Smooth muscle cell (in vitro differentiated cells): ENCODE data around the gene ARHGEF10L. TPM values are rescaled to one million over a fixed set of nuclear protein-coding genes. Genes with fewer than 3 reads are reported as not detected.

Experiments
- DNase-seq: peaks from one replicate; lab custom pipeline; 2025; ENCODE audit not compliant: unreplicated experiment; lab: John Stamatoyannopoulos, UW
- H2AFZ ChIP-seq: fragments of 200-600 bp; sonication (generic); 2 replicates; pipeline ENCODE4 v1.6.0; 2016; ENCODE audit warnings: antibody characterized with exemption, low read depth, mild to moderate bottlenecking
- H3F3A ChIP-seq: fragments of 200-600 bp; sonication (generic); 2 replicates; pipeline ENCODE4 v1.6.0; 2017; ENCODE audit warnings: antibody characterized with exemption, low read depth
- H3K27ac ChIP-seq: fragments of 200-600 bp; sonication (generic); 2 replicates; pipeline ENCODE4 v1.5.1; 2016; ENCODE audit warnings: low read depth, mild to moderate bottlenecking
- H3K27me3 ChIP-seq: fragments of 200-600 bp; sonication (generic); 2 replicates; pipeline ENCODE4 v1.6.1; 2016; ENCODE audit warnings: low read depth, mild to moderate bottlenecking
- H3K36me3 ChIP-seq: fragments of 200-600 bp; sonication (generic); 2 replicates; pipeline ENCODE4 v1.5.1; 2016; ENCODE audit warnings: low read depth
- H3K4me1 ChIP-seq: fragments of 200-600 bp; sonication (generic); 2 replicates; pipeline ENCODE4 v1.5.1; 2016; ENCODE audit warnings: low read depth
- H3K4me2 ChIP-seq: fragments of 200-600 bp; sonication (generic); 2 replicates; pipeline ENCODE4 v1.6.0; 2016; ENCODE audit warnings: mild to moderate bottlenecking
- H3K4me3 ChIP-seq: fragments of 200-600 bp; sonication (generic); 2 replicates; pipeline ENCODE4 v1.5.1; 2016; ENCODE audit warnings: mild to moderate bottlenecking
- H3K79me2 ChIP-seq: fragments of 200-600 bp; sonication (generic); 2 replicates; pipeline ENCODE4 v1.6.0; 2016; ENCODE audit warnings: low read depth, mild to moderate bottlenecking
- H3K9ac ChIP-seq: fragments of 200-600 bp; sonication (generic); 2 replicates; pipeline ENCODE4 v1.6.0; 2016; ENCODE audit warnings: low read depth
- H3K9me3 ChIP-seq: fragments of 200-600 bp; sonication (generic); replicated peaks from 2 replicates; pipeline ENCODE4 v1.5.1; 2016; ENCODE audit warnings: low read depth
- H4K20me1 ChIP-seq: fragments of 200-600 bp; sonication (generic); 2 replicates; pipeline ENCODE4 v1.6.0; 2016; ENCODE audit warnings: low read depth
- WGBS: methylation state at CpG from one replicate; pipeline ENCODE4 v1.1.7; 2016; ENCODE audit warnings: low lambda C conversion rate; 5-methylcytosine and 5-hydroxymethylcytosine counted together
- polyA plus RNA-seq: library from polyadenylated mRNA; unstranded; fragments of >200 nt; fragmentation: Nextera tagmentation; extraction: Ambion mirVana; gene quantifications from 2 replicates; pipeline ENCODE4 v1.2.1, GENCODE V29; 2016
- total RNA-seq: library from RNA; depleted of rRNA; stranded (reverse); fragments of >200 nt; gene quantifications from 2 replicates; pipeline ENCODE4 v1.2.3, GENCODE V29; 2014
- TF ChIP-seq, protein P1 (sequence below): fragments of 200-600 bp; sonication (generic); IDR thresholded peaks from 2 replicates; pipeline ENCODE4 v1.5.1; 2017; ENCODE audit warnings: borderline replicate concordance, mild to moderate bottlenecking, antibody characterized with exemption; ENCODE audit not compliant: insufficient read depth, poor library complexity, severe bottlenecking

ARHGEF10L gene
- total and polyA plus RNA-seq, 2 experiments from 2014 or later = 6.6 to 13.7 TPM

DNA sequence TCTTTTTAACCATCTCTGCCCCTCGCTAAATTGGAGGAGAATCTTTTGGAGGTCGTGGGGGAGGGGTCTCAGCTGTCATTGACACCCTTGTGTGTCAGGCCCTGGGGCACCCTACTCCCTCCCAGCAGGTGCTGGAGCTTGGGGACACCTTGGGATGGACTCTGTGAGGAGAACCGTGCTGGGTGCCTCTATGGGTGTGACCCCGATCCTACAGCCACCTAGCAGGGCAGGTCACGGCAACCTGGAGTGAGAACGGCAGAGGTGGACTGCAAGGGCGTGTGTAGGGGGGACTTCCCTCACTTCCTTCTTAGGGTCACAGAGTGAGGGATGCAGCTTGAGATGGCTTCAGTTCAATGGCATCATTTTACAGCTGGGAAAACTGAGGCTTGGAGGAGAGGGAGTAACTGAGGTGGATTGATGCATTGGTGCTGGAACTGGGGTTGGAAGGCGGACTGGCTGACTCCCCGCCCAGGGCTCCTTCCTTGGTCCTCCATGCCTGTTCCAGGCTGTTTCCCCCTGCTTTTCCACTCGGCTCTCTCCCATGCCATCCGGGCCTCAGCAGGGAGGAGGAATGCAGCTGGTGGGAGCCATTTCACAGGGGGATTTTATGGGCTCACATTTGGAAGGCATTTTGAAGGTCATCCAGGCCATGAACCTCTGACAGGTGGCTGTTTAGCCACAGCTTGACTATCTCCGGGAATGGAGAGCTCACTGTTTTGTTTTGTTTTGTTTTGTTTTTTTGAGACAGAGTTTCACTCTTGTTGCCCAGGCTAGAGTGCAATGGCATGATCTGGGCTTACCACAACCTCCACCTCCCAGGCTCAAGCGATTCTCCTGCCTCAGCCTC, 18.8 kb upstream of the ARHGEF10L start:
- no peak overlapping the region for H3K4me3 ChIP-seq
- H3K9me3 ChIP-seq = no peaks in the 10 kb centered on the region
- no peaks in the 10 kb centered on the region for H3K27me3 ChIP-seq
- no peak overlapping the region for H3K9ac ChIP-seq
- no peaks in the 10 kb centered on the region for H3F3A ChIP-seq
- 80% methylated on average over 13 of the region's 13 CpGs for WGBS
- no peaks in the 10 kb centered on the region for H4K20me1 ChIP-seq
- DNase-seq = no peak
- H3K4me1 ChIP-seq = no peaks in the 10 kb centered on the region
- TF ChIP-seq, protein P1, sequence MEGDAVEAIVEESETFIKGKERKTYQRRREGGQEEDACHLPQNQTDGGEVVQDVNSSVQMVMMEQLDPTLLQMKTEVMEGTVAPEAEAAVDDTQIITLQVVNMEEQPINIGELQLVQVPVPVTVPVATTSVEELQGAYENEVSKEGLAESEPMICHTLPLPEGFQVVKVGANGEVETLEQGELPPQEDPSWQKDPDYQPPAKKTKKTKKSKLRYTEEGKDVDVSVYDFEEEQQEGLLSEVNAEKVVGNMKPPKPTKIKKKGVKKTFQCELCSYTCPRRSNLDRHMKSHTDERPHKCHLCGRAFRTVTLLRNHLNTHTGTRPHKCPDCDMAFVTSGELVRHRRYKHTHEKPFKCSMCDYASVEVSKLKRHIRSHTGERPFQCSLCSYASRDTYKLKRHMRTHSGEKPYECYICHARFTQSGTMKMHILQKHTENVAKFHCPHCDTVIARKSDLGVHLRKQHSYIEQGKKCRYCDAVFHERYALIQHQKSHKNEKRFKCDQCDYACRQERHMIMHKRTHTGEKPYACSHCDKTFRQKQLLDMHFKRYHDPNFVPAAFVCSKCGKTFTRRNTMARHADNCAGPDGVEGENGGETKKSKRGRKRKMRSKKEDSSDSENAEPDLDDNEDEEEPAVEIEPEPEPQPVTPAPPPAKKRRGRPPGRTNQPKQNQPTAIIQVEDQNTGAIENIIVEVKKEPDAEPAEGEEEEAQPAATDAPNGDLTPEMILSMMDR = no peak
- H3K36me3 ChIP-seq = no peaks in the 10 kb centered on the region
- H3K27ac ChIP-seq = no peak overlapping the region
- H3K79me2 ChIP-seq = no peaks in the 10 kb centered on the region
- H3K4me2 ChIP-seq = no peak overlapping the region
- H2AFZ ChIP-seq = no peak overlapping the region

DNA sequence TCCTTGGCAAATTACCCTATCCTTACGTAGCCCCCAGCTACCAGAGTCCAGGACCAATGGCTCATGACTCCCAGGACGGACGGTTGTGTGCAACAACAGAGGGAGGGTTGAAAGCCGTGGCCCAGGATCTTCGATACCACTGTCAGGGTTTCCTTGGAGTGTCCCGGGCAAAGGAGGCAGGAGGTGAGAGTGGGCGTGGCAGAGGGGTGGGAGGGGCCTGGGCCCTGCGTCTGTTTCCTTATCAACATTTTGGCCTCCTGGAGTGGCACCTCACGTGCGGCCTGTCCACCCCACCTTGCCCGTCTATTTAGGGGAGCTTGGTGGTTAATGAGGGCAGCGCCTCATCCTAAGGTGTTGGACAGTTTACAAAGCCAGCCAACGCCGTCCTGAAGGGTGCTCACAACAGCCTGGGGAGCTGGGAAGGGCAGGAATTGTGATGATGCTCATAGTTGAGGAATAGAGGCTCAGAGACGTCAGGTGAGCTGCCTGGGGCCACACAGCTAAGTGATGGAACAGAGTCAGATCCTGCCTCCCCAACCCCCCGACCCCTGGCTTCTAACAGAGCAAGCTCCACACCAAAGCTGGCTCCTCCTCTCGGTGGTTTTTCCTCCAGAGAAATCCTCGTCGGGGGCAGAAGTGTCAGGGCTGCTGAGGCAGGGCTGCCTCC, 17.4 kb upstream of the ARHGEF10L start:
- H3K4me2 ChIP-seq = no peak overlapping the region
- H3K27me3 ChIP-seq = no peaks in the 10 kb centered on the region
- TF ChIP-seq, protein P1 = no peak
- WGBS = 74% methylated on average over 19 of the region's 19 CpGs
- H3K4me1 ChIP-seq = no peaks in the 10 kb centered on the region
- no peaks in the 10 kb centered on the region for H4K20me1 ChIP-seq
- no peaks in the 10 kb centered on the region for H3K79me2 ChIP-seq
- H3F3A ChIP-seq = no peaks in the 10 kb centered on the region
- H3K9me3 ChIP-seq = no peaks in the 10 kb centered on the region
- no peak for DNase-seq
- no peaks in the 10 kb centered on the region for H3K36me3 ChIP-seq
- no peak overlapping the region for H2AFZ ChIP-seq
- no peak overlapping the region for H3K27ac ChIP-seq
- no peak overlapping the region for H3K9ac ChIP-seq
- no peak overlapping the region for H3K4me3 ChIP-seq

DNA sequence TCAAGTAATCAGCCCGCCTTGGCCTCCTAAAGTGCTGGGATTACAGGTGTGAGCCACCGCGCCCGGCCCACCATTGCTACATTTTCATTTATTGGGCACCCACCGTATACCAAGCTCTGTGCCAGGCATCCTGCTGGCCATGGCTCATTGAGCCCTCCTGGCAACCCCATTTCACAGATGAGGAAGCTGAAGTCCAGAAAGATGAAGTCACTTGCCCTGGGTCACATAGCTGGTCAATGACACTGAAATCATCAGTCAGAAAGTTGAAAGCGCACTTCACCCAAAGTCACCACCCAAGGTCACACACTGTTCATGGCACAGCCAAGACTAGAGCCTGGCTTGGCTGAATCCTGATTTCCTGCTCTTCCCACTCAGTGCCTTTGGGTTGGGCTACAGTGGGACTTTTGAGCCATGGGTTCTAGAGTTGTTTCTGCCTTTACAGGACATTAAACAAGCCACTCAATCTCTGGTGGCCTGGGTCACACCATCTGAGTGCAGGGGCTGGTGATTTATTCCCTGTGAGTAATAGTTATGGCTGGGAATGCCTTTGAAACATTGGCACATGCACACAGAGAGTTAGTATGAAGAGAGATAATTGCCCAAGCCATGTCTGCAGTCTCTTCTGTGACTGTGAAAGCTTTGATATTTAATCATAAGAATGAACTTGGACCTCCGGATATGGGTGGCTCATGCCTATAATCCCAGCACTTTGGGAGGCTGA, 16.0 kb upstream of the ARHGEF10L start:
- Histone ChIP-seq H3K79me2 (no peaks in the 10 kb centered on the region), H3K36me3 (no peaks in the 10 kb centered on the region), H3K4me2 (no peak overlapping the region), H3K9ac (no peak overlapping the region), H4K20me1 (no peaks in the 10 kb centered on the region), H3K4me1 (no peaks in the 10 kb centered on the region), H3K27ac (no peak overlapping the region), H3K27me3 (no peaks in the 10 kb centered on the region), H3K9me3 (no peaks in the 10 kb centered on the region), H3F3A (no peaks in the 10 kb centered on the region), H3K4me3 (no peak overlapping the region), H2AFZ (no peak overlapping the region)
- WGBS = 91% methylated on average over 7 of the region's 7 CpGs
- TF ChIP-seq, protein P1 = no peak
- no peak for DNase-seq
